ENCODE results near the gene PHETA2.

GRCh38 chr22:42066937-42067336, 7.1 kb upstream of the PHETA2 start:
- TF ChIP-seq CTCF (IDR thresholded peaks at IDR 0.05), result no peak
- no peak for TF ChIP-seq ZFX (IDR thresholded peaks at IDR 0.05; ENCODE audit: borderline replicate concordance)
